Activated CD4-positive, alpha-beta T cell treated with anti-CD3 and anti-CD28 coated beads, Interleukin-2, amount 50 U/mL, for 48 hours (primary cell): ENCODE data around the gene BPIFA2.
A peak's percentile ranks its signal among the peaks of the same experiment; 100 is the strongest.
"Not testable (repeated sequence)": the region's sequence is repeated elsewhere in the genome, so short reads cannot be mapped to it uniquely, and the experiment has no call there.

Experiments
- DNase-seq, 2 experiments: peaks; one replicate each; pipeline ENCODE4 v3.0.0-alpha.2; 2020

BPIFA2 gene

DNA sequence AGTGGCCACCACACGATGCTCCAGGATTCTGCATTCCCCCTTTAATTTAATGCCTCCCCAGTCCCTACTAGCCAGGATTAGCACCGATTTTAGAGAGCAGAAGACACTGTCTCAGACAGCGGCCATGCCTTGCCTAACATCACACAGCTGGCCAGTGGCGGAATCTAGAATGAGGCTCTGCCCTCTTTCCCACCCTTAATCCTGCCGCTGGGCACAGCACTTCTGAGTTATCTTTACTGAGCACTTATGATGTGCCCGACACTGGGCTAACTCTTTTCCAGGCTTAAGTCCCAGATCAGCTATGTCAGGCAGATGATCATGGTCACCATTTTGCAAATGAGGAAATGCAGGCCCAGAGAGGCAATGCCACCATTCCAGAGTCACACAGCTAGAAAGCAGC, 5.6 kb upstream of the BPIFA2 start:
- no peak for DNase-seq

GRCh38 chr20:33162753-33163152, 5.2 kb upstream of the BPIFA2 start:
- DNase-seq, result no peak

DNA sequence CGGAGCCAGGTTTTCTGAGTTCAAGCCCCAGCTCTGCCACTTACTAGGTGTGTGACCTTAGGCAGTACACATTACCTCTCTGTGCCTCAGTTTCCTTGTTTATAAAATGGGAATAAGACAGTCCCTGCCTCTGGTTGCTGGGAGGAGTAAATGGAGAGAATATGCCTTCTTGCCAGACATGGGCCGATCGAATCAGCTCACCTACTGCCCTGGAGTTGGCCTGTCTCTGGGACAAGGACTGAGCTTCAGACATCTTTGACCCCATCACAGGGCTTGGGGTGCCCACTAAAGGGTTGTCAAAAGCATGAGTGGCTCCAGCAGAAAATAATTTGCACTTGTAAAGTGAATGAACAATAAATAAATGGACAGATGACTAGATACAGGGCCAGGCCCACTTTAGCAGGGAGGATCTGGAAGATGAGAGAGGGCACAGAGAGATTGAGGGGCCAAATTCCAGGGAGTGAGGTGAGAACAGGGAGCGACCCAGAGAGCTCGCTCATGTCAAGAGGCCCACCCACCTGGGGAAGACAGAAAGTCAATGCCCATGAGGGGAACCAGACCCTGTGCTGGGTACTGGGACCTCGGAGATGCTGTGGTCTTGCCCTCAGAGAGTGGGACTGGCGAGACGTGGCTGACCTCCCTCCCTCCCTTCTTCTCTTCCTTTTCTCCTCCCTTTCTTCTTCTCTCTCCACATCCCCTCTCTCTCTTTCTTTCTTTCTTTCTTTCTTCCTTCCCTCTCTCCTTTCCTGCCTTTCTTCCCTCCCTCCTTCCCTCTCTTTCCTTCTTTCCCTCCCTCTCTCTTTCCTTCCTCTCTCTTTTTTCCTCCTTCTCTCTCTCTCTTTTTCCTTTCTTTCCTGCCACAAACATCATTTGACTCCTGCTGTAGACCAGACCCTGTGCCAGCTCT, 3.9 kb upstream of the BPIFA2 start:
- DNase-seq, result no peak

DNA sequence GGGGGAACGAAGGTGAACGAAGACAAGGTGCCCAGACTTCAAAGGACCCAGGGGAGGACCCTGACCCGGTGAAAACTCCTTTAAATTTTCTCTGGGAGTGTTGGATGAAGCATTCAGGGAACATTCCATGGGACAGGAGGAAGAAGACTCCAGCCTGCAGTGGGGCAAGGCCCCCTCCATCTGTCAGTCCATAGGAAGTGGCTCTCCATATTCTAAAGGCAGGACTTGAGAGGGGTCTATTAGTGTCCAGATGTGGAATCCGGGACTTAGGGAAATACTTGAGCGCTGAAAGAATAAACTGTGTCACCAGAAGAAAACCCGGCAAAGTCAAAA, 3.2 kb upstream of the BPIFA2 start:
- DNase-seq, result no peak

GRCh38 chr20:33165416-33166055, 2.4 kb upstream of the BPIFA2 start:
- no peak for DNase-seq

DNA sequence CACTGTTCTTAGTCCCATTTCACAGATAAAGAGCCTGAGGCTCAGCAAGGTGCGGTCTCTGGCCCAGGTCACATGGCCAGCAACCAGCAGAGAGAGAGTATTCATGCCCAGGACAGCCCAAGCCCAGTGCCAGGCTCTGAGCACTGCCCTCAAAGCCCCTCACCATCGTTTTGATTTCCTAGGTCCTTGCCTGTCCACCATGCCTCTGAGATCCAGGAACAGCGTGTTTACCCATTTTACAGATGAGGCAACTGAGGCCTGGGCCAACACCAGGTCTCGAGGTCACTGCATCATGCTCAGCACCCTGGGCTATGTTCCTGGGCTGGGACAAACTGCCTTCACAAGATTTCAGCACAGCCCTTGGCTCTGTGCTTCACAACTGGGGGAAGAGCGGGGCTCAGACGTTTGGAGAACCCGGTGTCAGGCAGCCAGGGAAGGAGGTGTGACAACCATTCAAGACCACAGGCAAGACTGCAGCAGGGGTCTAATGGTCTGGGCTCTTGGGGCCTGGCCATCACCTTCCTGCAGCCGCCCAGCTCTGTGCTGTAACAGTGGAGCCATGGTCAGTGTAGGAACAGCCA, 1.3 kb upstream of the BPIFA2 start:
- no peak for DNase-seq

DNA sequence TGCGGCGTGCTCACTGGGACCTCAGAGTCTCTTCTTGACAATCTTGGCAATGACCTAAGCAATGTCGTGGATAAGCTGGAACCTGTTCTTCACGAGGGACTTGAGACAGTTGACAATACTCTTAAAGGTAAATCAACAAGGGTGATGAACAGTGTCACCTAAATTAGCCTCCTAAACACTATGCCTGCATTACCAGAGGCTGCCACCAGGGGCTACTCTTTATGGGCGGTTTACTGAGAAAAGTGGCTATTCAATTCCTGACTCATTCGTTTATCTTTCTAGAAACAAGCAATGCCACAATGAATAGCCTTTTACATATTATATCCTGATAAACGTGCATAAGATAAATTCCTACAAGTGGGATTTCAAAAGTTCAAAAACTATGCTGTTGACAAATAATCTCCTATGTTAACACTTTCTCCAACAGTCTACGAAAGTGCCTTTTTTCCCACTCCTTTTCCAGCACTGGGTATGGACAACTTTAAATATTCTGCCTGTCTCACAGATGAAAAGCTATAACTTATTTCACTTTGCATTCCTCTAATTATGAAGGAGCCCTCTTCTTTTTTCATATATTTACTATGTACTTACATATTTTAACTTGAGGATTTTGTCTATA, 1.3 kb downstream of the BPIFA2 start:
- peak; percentile 57 to 62 for DNase-seq

GRCh38 chr20:33172781-33173180, 4.8 kb downstream of the BPIFA2 start:
- DNase-seq, result no peak

DNA sequence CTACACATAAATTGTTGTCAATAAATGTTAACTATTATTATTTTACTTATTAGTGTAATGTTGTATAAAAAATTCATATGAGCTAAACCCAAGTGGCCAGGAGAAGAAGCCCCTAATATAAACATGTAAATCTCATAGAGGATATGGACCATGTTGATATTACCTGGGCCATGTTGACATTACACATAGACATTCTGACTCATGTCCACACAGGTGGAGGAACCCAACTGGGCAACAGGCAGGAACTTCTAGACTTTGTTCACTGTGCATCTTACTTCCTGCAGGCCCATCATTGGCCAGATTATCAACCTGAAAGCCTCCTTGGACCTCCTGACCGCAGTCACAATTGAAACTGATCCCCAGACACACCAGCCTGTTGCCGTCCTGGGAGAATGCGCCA, 7.2 kb downstream of the BPIFA2 start:
- no peak for DNase-seq

DNA sequence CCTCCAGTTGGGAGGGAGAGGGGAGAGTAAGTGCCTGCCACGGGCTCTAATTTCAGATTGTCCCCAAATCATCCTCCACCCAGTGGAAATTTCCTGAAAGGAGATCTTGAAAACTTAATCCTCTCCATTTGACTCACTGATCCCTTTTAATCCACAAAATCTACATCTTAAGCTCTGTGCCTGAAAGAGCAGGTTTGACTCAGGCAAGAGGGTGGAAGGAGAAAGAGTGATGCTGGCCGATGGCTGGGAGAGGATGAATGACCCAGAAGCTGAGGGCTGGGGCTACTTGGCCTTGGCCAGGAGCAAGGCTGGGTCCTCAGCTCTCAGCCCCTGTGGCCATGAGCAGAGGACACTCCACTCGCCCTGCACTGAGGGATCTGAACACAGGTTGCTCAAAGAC, 8.1 kb downstream of the BPIFA2 start:
- no peak for DNase-seq

DNA sequence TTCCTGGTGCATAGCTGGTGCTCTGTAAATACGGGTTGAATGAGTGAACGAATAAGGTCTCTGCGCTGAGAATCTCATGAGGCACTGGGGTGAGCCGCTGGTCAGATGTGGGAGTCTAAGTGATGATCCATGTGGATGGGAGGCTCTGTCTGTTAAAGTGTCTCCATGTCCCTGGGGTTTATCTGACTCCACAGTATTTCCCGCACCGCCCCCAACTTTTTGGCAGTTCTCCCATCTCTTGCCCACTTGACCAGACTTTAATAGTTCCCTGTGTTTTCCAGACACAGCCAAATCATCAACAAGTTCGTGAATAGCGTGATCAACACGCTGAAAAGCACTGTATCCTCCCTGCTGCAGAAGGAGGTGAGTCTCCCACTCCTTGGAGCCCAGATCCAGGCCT, 9.9 kb downstream of the BPIFA2 start:
- DNase-seq, result no peak

DNA sequence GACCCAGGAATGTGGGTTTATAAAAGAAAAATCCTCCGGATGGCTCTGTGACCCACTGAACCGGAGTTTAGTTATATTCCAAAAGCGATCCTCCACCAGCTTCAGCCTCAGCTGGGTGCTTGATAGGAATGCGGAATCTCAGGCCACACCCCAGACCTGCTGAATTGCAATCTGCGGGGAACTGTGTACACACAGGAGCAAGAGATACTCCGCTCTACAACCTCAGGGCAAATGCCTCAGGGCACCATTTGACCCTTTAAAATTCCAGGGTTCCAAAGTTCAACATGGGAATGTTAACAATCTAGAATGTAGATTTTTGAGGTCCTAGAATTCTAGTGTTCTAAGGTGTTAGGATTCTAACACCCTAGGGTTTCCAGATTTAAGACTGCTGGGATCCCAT, 10.8 kb downstream of the BPIFA2 start:
- DNase-seq, result no peak

DNA sequence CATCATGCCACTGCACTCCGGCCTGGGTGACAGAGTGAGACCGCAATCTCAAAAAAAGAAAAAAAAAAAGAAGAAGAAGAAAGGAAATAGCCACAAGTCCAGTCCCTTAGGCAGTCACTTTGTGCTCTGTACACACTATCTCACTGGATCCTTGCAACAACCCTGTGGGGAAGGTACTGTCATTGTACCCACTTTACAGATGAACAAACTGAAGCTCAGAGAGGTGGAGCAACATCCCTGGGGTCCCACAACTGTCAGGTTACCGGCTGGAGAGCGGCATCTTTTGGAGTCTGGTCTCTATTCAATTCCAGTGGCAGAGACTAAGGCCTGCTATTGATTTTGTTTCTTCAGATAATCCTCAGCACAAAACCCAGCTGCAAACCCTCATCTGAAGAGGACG, 12.2 kb downstream of the BPIFA2 start:
- DNase-seq, result no peak

- DNase-seq, result no peak
Measured at GRCh38 chr20:33181482-33182093, 13.6 kb downstream of the BPIFA2 start.

DNA sequence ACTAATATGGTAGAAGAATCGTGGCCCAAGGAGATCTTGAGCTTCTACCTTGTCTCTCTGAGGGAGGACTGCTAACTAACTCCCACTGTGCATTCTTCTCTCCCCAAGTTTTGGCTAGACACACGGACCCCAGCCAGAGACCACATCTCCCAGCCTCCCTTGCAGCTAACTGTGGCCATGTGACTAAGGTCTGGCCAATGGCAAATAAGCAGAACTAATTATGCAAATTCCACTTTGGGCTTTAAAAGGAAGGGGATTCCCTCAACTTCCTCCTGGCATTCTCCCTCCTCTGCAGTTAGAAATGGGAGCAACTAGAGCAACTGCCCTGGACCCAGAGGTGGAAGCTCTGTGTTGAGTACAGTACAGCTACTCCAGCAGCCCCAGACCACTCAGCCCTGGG, 15.4 kb downstream of the BPIFA2 start:
- no peak for DNase-seq

DNA sequence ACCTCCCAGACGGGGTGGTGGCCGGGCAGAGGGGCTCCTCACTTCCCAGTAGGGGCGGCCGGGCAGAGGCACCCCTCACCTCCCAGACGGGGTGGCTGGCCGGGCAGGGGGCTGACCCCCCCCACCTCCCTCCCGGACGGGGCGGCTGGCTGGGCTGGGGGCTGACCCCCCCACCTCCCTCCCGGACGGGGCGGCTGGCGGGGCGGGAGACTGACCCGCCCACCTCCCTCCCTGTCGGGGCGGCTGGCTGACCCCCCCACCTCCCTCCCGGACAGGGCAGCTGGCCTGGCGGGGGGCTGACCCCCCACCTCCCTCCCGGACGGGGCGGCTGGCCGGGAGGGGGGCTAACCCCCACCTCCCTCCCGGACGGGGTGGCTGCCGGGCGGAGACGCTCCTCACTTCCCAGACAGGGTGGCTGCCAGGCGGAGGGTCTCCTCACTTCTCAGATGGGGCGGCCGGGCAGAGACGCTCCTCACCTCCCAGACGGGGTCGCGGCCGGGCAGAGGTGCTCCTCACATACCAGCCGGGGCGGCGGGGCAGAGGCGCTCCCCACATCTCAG, 17.2 kb downstream of the BPIFA2 start:
- DNase-seq, result not testable (repeated sequence)

DNA sequence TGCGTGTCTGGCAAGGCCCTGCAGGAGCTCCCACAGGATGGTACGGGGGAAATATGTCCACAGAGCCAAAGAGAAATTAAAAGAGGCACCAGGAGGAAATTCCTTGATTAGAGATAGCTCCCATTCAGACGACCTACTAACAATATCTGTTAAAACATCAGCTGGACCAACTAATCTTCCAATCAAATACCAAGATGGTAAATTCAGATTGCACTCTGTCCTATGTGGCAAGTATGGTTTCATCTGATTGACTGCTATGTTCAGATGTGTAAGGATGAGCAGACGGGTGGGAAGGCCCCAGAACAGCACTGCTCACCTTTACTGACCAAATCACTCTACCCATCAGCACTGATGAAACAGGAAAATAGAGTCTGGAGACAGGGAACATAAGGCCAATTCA, 19.5 kb downstream of the BPIFA2 start:
- no peak for DNase-seq

GRCh38 chr20:33188421-33188820, 20.5 kb downstream of the BPIFA2 start:
- DNase-seq, result no peak

- no peak for DNase-seq
Measured at GRCh38 chr20:33191484-33191883, 23.5 kb downstream of the BPIFA2 start.

DNA sequence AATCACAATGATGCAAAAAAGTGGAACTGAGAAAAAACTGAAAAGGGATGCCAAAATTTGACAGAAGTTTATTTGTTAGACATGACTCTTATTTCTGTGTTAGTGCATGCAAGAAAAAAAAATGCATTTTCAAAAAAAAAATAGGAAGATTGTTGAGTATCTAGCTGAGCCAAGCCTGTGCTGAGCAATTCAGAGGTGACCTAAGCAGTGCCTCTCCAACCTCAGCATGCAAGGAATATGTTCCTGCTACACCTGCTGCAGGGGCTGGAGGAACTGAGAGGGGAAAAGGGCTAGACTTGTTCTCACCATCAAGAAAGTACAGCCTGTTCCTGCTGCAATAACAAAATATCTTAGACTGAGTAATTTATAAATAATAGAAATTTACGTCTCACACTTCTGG, 24.0 kb downstream of the BPIFA2 start:
- no peak for DNase-seq

DNA sequence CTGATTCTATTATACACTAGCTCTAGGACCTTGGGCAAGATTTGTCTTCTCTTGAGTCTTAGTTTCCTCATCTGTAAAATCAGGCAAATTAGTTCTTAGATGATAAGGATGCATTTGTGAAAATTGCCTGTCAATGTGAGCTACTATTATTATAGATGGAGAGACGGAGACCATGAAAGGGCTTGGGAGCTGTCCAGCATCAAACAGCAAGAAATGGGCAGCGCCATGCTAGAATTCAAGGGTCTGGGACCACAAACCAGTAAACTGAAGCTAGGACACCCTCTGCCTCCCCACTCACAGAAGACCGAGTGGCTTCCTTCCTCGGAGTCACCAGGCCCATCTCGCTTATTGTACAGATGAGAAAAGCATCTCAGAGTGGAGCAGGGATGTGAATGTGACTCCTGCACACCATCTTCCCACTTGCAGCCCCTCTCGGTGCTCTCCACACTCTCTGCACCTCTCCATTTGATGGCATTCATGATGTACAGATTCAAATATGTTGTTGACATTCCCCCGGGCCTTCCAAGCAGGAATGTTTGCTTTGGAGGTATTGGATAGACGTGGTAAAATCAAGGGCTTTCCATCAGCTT, 25.0 kb downstream of the BPIFA2 start:
- DNase-seq, result no peak

- no peak for DNase-seq
Measured at GRCh38 chr20:33199026-33199425, 31.1 kb downstream of the BPIFA2 start.

- no peak for DNase-seq
Measured at GRCh38 chr20:33202451-33202850, 34.5 kb downstream of the BPIFA2 start.
